PC-3 (cell line): ENCODE results near the gene REPS2.

Experiments used
- EZH2 ChIP-seq: fragments of 300-600 bp; sonication (generic); IDR thresholded peaks from one replicate; pipeline ENCODE4 v1.6.1; 2017; ENCODE audit warnings: antibody characterized with exemption, mild to moderate bottlenecking, low read length; ENCODE audit not compliant: unreplicated experiment
- TF ChIP-seq, protein P1 (sequence below): fragments of 300-600 bp; sonication (generic); conservative IDR thresholded peaks from 2 replicates; pipeline ENCODE4 v1.5.1; 2017; ENCODE audit warnings: antibody characterized with exemption, low read depth, mild to moderate bottlenecking, low read length

DNA sequence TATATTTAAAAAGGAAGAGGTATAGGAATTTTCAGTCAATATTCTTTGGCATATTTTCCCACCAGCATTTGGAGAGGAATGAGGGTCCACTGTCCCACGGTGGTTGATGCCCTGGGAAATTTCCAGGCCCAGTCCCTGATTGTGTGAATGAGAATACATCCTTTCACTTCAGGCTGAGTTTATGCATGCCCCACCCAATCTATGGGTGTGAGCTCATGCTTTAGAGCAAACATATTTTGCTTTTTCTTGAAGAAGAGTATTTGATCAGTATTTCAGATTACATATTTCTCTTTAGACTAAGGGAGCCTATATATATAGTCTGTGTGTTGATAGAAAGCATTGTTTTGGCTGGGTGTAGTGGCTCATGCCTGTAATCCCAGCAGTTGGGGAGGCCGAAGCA lies 77.2 kb downstream of the REPS2 start:
- TF ChIP-seq, protein P1, sequence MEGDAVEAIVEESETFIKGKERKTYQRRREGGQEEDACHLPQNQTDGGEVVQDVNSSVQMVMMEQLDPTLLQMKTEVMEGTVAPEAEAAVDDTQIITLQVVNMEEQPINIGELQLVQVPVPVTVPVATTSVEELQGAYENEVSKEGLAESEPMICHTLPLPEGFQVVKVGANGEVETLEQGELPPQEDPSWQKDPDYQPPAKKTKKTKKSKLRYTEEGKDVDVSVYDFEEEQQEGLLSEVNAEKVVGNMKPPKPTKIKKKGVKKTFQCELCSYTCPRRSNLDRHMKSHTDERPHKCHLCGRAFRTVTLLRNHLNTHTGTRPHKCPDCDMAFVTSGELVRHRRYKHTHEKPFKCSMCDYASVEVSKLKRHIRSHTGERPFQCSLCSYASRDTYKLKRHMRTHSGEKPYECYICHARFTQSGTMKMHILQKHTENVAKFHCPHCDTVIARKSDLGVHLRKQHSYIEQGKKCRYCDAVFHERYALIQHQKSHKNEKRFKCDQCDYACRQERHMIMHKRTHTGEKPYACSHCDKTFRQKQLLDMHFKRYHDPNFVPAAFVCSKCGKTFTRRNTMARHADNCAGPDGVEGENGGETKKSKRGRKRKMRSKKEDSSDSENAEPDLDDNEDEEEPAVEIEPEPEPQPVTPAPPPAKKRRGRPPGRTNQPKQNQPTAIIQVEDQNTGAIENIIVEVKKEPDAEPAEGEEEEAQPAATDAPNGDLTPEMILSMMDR: no peak
- TF ChIP-seq EZH2: no peak
